Measurements from ENCODE around the gene FCHSD2.

GRCh38 chr11:72971192-72971967, 170.7 kb downstream of the FCHSD2 start:
- TF ChIP-seq EZH2 (IDR thresholded peaks at IDR 0.05; ENCODE audit: insufficient read depth, poor library complexity, severe bottlenecking) (no peak), EZH2phosphoT487 (IDR thresholded peaks at IDR 0.05; ENCODE audit: insufficient read depth, low read depth) (no peak)

Measured in GM23248 (cell line).